HEK293 (cell line): ENCODE results near the gene FPGS.

ENCODE experiments used
- CTCF ChIA-PET: fragments of 350-600 bp; formaldehyde crosslinking; extraction: SDS; loops from one replicate; lab custom pipeline; 2021; ENCODE audit warnings: antibody characterized with exemption; lab: Yijun Ruan, JAX
- POLR2A ChIA-PET: fragments of 300-600 bp; formaldehyde crosslinking; extraction: SDS; loops from one replicate; lab custom pipeline; 2020; ENCODE audit warnings: antibody characterized with exemption, inconsistent platforms; lab: Yijun Ruan, JAX
- H3K27ac ChIP-seq: fragments of 200-500 bp; sonication (Bioruptor generic); 2 replicates; pipeline ENCODE4 v1.5.1; 2014; ENCODE audit warnings: low read depth, low read length, control low read depth, inconsistent platforms; ENCODE audit errors: extremely low read depth
- H3K36me3 ChIP-seq, 2 experiments: fragments of 200-500 bp in 1 of 2; sonication (Bioruptor generic) in 1 of 2; 1 replicate in 1 of 2; 2 replicates in 1 of 2; pipeline ENCODE4 v1.5.1; 2014 to 2017; ENCODE audit warnings: inconsistent platforms in 2 of 2, low read length in 2 of 2; ENCODE audit not compliant: control insufficient read depth in 2 of 2, insufficient read depth in 1 of 2
- H3K4me1 ChIP-seq: fragments of 200-500 bp; sonication (Bioruptor generic); 2 replicates; pipeline ENCODE4 v1.5.1; 2014; ENCODE audit warnings: mild to moderate bottlenecking, low read length, inconsistent platforms; ENCODE audit not compliant: control insufficient read depth, insufficient read depth
- H3K4me3 ChIP-seq: 2 replicates; pipeline ENCODE4 v1.5.1; 2011; ENCODE audit warnings: low read depth, mild to moderate bottlenecking, control low read depth, low read length, moderate library complexity
- H3K9me3 ChIP-seq: fragments of 200-500 bp; sonication (Bioruptor generic); 2 replicates; pipeline ENCODE4 v1.5.1; 2014; ENCODE audit warnings: low read depth, low read length, inconsistent platforms; ENCODE audit not compliant: control insufficient read depth, insufficient read depth
- GLIS1 ChIP-seq: fragments of 450-650 bp; formaldehyde crosslinking; IDR thresholded peaks from 2 replicates; pipeline ENCODE4 v1.5.1; 2016; ENCODE audit warnings: missing biosample characterization, missing genetic modification characterization
- KLF8 ChIP-seq: fragments of 450-650 bp; formaldehyde crosslinking; IDR thresholded peaks from 2 replicates; pipeline ENCODE4 v1.5.1; 2016; ENCODE audit warnings: missing biosample characterization, missing genetic modification characterization
- OVOL3 ChIP-seq: fragments of 450-650 bp; formaldehyde crosslinking; IDR thresholded peaks from 2 replicates; pipeline ENCODE4 v1.5.1; 2016; ENCODE audit warnings: missing biosample characterization, missing genetic modification characterization
- REPIN1 ChIP-seq: fragments of 450-650 bp; formaldehyde crosslinking; IDR thresholded peaks from 2 replicates; pipeline ENCODE4 v1.5.1; 2017; ENCODE audit warnings: missing biosample characterization, missing genetic modification characterization, low read depth
- ZBTB1 ChIP-seq: fragments of 450-650 bp; formaldehyde crosslinking; IDR thresholded peaks from 2 replicates; pipeline ENCODE4 v1.5.1; 2016; ENCODE audit warnings: missing biosample characterization, missing genetic modification characterization
- ZIC2 ChIP-seq: fragments of 450-650 bp; formaldehyde crosslinking; IDR thresholded peaks from 2 replicates; pipeline ENCODE4 v1.5.1; 2016; ENCODE audit warnings: missing biosample characterization, missing genetic modification characterization
- ZNF16 ChIP-seq: fragments of 450-650 bp; formaldehyde crosslinking; IDR thresholded peaks from 2 replicates; pipeline ENCODE4 v1.5.1; 2016; ENCODE audit warnings: low read depth, missing biosample characterization, missing genetic modification characterization
- ZNF211 ChIP-seq: fragments of 450-650 bp; formaldehyde crosslinking; IDR thresholded peaks from 2 replicates; pipeline ENCODE4 v1.5.1; 2016; ENCODE audit warnings: low read depth, missing biosample characterization, missing genetic modification characterization
- ZNF239 ChIP-seq: fragments of 450-650 bp; formaldehyde crosslinking; IDR thresholded peaks from 2 replicates; pipeline ENCODE4 v1.5.1; 2016; ENCODE audit warnings: missing biosample characterization, missing genetic modification characterization
- ZNF274 ChIP-seq, 2 experiments: fragments of 200-500 bp in 1 of 2; fragments of 450-650 bp in 1 of 2; sonication (Bioruptor generic) in 1 of 2; formaldehyde crosslinking in 1 of 2; IDR thresholded peaks; 2 replicates each; pipeline versions ENCODE4 v1.5.1 to v1.6.1; 2014 to 2016; ENCODE audit warnings: borderline replicate concordance in 1 of 2, inconsistent platforms in 1 of 2, low read length in 1 of 2, missing biosample characterization in 1 of 2, missing genetic modification characterization in 1 of 2
- ZNF354C ChIP-seq: fragments of 450-650 bp; formaldehyde crosslinking; IDR thresholded peaks from 2 replicates; pipeline ENCODE4 v1.5.1; 2016; ENCODE audit warnings: missing biosample characterization, missing genetic modification characterization, low read depth, borderline replicate concordance
- ZNF530 ChIP-seq: fragments of 450-650 bp; formaldehyde crosslinking; IDR thresholded peaks from 2 replicates; pipeline ENCODE4 v1.5.1; 2016; ENCODE audit warnings: low read depth, missing biosample characterization, missing genetic modification characterization
- ZNF548 ChIP-seq: fragments of 450-650 bp; formaldehyde crosslinking; IDR thresholded peaks from 2 replicates; pipeline ENCODE4 v1.5.1; 2016; ENCODE audit warnings: missing biosample characterization, missing genetic modification characterization
- ZNF560 ChIP-seq: fragments of 450-650 bp; formaldehyde crosslinking; IDR thresholded peaks from 2 replicates; pipeline ENCODE4 v1.5.1; 2017; ENCODE audit warnings: missing biosample characterization, missing genetic modification characterization, borderline replicate concordance
- ZNF701 ChIP-seq: fragments of 450-650 bp; formaldehyde crosslinking; IDR thresholded peaks from 2 replicates; pipeline ENCODE4 v1.5.1; 2016; ENCODE audit warnings: missing biosample characterization, missing genetic modification characterization
- ZNF747 ChIP-seq: fragments of 450-650 bp; formaldehyde crosslinking; IDR thresholded peaks from 2 replicates; pipeline ENCODE4 v1.5.1; 2016; ENCODE audit warnings: missing biosample characterization, missing genetic modification characterization
- ZNF76 ChIP-seq: fragments of 450-650 bp; formaldehyde crosslinking; IDR thresholded peaks from 2 replicates; pipeline ENCODE4; 2016; ENCODE audit warnings: low read depth, missing biosample characterization, missing genetic modification characterization, borderline replicate concordance
- TF ChIP-seq, protein P1 (sequence below): fragments of 450-650 bp; formaldehyde crosslinking; IDR thresholded peaks from 2 replicates; pipeline ENCODE4 v1.5.1; 2016; ENCODE audit warnings: missing biosample characterization, missing genetic modification characterization
- TF ChIP-seq, protein P2 (sequence below): fragments of 450-650 bp; formaldehyde crosslinking; IDR thresholded peaks from 2 replicates; pipeline ENCODE4 v1.5.1; 2016; ENCODE audit warnings: missing biosample characterization, missing genetic modification characterization, low read depth
- TF ChIP-seq, protein P3 (sequence below): fragments of 450-650 bp; formaldehyde crosslinking; IDR thresholded peaks from 2 replicates; pipeline ENCODE4 v1.5.1; 2016; ENCODE audit warnings: missing biosample characterization, missing genetic modification characterization

The FPGS gene

DNA sequence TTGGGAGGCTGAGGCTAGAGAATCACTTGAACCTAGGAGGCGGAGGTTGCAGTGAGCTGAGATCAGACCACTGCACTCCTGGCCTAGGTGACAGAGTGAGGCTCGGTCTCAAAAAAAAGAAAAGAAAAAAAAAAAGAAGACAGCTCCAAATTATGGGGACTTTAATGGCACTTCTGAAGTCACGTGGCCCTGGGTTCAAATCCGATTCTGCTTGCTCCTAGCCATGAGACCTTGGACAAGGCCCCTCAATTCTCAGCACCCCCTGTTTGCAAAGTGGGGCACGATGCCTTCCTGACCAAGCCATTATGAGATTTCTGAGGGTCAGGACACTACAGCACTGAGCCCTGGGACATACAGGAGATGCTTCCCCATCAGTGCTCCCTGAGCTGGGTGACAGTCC lies 52.8 kb downstream of the FPGS start:
- Histone ChIP-seq H3K36me3 (no peaks in the 10 kb centered on the region), H3K27ac (no peak overlapping the region), H3K4me3 (no peak overlapping the region), H3K4me1 (no peaks in the 10 kb centered on the region), H3K9me3 (no peaks in the 10 kb centered on the region)
- TF ChIP-seq, protein P1, sequence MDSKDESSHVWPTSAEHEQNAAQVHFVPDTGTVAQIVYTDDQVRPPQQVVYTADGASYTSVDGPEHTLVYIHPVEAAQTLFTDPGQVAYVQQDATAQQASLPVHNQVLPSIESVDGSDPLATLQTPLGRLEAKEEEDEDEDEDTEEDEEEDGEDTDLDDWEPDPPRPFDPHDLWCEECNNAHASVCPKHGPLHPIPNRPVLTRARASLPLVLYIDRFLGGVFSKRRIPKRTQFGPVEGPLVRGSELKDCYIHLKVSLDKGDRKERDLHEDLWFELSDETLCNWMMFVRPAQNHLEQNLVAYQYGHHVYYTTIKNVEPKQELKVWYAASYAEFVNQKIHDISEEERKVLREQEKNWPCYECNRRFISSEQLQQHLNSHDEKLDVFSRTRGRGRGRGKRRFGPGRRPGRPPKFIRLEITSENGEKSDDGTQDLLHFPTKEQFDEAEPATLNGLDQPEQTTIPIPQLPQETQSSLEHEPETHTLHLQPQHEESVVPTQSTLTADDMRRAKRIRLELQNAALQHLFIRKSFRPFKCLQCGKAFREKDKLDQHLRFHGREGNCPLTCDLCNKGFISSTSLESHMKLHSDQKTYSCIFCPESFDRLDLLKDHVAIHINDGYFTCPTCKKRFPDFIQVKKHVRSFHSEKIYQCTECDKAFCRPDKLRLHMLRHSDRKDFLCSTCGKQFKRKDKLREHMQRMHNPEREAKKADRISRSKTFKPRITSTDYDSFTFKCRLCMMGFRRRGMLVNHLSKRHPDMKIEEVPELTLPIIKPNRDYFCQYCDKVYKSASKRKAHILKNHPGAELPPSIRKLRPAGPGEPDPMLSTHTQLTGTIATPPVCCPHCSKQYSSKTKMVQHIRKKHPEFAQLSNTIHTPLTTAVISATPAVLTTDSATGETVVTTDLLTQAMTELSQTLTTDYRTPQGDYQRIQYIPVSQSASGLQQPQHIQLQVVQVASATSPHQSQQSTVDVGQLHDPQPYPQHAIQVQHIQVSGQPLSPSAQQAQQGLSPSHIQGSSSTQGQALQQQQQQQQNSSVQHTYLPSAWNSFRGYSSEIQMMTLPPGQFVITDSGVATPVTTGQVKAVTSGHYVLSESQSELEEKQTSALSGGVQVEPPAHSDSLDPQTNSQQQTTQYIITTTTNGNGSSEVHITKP (tag by site-specific recombination) = 0 out of 2 replicates have a peak, but pooled peaks have one; percentile 54
- no peak for TF ChIP-seq GLIS1 (tag by site-specific recombination)
- POLR2A ChIA-PET = no interaction called here
- CTCF ChIA-PET = interaction anchor here (1.0 to 3.5 kb wide), 2 partner anchors 14 to 66 kb away, joined by 3 to 18 read pairs; no protein-coding TSS in a partner anchor

DNA sequence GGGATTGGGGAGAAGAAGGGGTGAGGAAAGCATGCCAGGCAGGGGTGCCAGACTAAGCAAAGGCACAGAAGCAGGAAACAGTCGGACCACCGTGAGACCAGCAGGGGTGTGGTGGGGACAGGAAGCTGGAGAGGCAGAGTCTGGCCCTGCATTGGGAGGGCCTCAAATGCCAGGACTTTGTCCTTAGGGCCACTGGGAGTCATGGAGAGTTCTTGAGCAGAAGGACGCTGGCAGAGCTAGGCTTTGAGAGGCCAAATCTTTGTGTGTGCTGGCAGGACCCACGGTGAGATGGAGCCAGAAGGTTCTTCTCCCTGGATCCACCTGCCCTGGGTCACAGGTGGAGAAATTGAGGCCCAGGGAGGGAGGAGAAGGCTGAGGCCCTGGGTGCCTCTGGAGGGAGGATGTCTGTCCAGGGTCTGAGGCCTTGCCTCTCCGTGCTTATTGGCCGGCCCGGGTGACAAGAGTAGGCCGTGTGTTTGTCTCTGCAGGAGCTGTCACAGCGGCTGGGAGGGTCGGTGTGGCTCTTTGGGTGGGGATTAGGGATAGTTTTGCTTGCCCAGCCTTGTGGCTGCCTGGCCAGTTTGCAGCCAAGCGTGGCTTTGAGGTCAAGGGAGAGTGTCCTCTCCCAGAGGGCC lies 53.5 kb downstream of the FPGS start:
- ChIA-PET POLR2A (no interaction called here), CTCF (interaction anchor here (1.0 to 3.5 kb wide), 2 partner anchors 13 to 65 kb away, joined by 3 to 18 read pairs; no protein-coding TSS in a partner anchor)
- no peak for TF ChIP-seq KLF8 (tag by site-specific recombination)
- TF ChIP-seq ZNF16 (tag by site-specific recombination) = peak; percentile 72
- no peaks in the 10 kb centered on the region for H3K4me1 ChIP-seq
- no peak overlapping the region for H3K27ac ChIP-seq
- no peak overlapping the region for H3K4me3 ChIP-seq
- no peaks in the 10 kb centered on the region for H3K36me3 ChIP-seq
- no peaks in the 10 kb centered on the region for H3K9me3 ChIP-seq

DNA sequence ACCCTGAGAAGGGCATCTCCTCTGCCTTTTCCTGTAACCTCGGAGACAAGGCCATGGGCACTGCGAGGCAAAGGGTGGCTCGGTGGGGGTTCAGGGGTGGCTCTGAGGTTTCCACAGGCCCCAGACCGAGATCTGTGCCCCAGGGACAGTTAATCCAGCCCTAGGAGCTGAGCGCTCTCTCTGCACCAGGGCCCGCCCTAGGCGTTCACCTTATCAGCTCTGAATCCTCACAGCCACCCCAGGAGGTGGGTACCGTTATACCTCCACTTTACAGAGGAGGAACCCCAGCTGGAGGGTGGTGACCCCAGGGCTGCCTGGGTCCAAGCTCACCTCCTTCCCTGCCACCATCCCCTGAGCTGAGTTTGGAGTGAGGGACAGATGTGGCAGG lies 54.0 kb downstream of the FPGS start:
- ChIA-PET CTCF (interaction anchor here (0.5 to 3.5 kb wide), 3 partner anchors 11 to 13 kb away, joined by 3 to 18 read pairs (median 8); no protein-coding TSS in a partner anchor), POLR2A (no interaction called here)
- Histone ChIP-seq H3K4me3 (no peak overlapping the region), H3K9me3 (no peaks in the 10 kb centered on the region), H3K4me1 (no peaks in the 10 kb centered on the region), H3K36me3 (no peaks in the 10 kb centered on the region), H3K27ac (no peak overlapping the region)
- TF ChIP-seq ZNF239 (tag by site-specific recombination) (no peak), ZNF747 (tag by site-specific recombination) (no peak), ZNF530 (tag by site-specific recombination) (no peak)

DNA sequence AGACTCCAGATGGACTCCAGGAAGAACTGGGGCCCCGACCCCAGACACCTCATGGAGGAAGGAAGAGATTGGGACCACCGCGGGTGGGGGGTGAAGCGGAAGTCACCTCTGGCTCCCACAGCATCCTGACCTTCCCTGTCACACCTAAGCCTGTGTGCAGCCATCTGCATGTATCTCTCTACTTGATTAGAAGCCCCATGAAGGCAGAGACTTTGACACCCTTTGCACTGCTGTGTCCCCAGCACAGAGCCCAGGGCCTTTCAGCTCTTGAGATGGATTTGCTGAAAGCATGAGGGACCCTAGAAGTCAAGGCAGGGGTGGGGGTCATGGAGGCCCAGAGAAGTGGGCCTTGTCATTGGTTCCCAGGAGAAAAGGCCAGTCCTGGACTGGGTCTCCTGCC lies 54.6 kb downstream of the FPGS start:
- H3K9me3 ChIP-seq = no peaks in the 10 kb centered on the region
- ChIA-PET CTCF (interaction anchor here (0.5 to 1.0 kb wide), 2 partner anchors 12 kb away, joined by 3 to 8 read pairs; no protein-coding TSS in a partner anchor), POLR2A (no interaction called here)
- no peak overlapping the region for H3K27ac ChIP-seq
- no peak overlapping the region for H3K4me3 ChIP-seq
- H3K4me1 ChIP-seq = no peaks in the 10 kb centered on the region
- no peaks in the 10 kb centered on the region for H3K36me3 ChIP-seq
- TF ChIP-seq ZNF274 (IDR thresholded peaks at IDR 0.05; ENCODE audit: low read length) (no peak), ZNF274 (tag by site-specific recombination; IDR thresholded peaks at IDR 0.05; ENCODE audit: borderline replicate concordance) (no peak), REPIN1 (tag by site-specific recombination) (no peak), ZNF560 (tag by site-specific recombination) (no peak), ZNF211 (no peak), ZNF548 (no peak), ZIC2 (no peak), ZNF76 (tag by site-specific recombination) (no peak), ZBTB1 (tag by site-specific recombination) (no peak), ZNF701 (tag by site-specific recombination) (no peak), OVOL3 (tag by site-specific recombination) (no peak), ZNF354C (no peak)
- TF ChIP-seq, protein P2, sequence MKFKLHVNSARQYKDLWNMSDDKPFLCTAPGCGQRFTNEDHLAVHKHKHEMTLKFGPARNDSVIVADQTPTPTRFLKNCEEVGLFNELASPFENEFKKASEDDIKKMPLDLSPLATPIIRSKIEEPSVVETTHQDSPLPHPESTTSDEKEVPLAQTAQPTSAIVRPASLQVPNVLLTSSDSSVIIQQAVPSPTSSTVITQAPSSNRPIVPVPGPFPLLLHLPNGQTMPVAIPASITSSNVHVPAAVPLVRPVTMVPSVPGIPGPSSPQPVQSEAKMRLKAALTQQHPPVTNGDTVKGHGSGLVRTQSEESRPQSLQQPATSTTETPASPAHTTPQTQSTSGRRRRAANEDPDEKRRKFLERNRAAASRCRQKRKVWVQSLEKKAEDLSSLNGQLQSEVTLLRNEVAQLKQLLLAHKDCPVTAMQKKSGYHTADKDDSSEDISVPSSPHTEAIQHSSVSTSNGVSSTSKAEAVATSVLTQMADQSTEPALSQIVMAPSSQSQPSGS = no peak
- TF ChIP-seq, protein P3, sequence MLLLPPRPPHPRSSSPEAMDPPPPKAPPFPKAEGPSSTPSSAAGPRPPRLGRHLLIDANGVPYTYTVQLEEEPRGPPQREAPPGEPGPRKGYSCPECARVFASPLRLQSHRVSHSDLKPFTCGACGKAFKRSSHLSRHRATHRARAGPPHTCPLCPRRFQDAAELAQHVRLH (tag by site-specific recombination) = no peak
